NCI-H128 (cell line): ENCODE results near the gene RAPGEF6.
A peak's percentile ranks its signal among the peaks of the same experiment; 100 is the strongest.
"Not testable (repeated sequence)": the region's sequence is repeated elsewhere in the genome, so short reads cannot be mapped to it uniquely, and the experiment has no call there.

Source experiments
- DNase-seq: peaks from one replicate; lab custom pipeline; 2025; ENCODE audit not compliant: unreplicated experiment; lab: John Stamatoyannopoulos, UW

The RAPGEF6 gene

DNA sequence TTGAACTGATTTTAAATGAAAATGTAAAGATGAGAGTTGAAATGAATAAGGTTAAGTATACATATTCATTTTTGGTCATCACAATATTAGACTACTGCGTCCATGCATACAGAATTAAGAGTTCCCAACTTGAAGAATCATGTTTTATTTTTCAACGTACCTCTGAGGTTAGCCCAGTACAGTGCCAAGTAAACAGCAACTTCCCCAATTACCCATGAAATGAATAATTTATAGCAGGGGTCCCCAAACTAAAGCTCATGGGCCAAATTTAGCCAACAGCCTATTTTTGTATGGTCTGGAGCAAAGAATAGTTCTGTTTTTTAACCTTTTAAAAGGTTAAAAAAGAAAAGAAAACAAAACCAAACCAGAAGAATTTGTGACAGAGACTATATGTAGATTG is 203.2 kb downstream of the RAPGEF6 start:
- DNase-seq = no peak

DNA sequence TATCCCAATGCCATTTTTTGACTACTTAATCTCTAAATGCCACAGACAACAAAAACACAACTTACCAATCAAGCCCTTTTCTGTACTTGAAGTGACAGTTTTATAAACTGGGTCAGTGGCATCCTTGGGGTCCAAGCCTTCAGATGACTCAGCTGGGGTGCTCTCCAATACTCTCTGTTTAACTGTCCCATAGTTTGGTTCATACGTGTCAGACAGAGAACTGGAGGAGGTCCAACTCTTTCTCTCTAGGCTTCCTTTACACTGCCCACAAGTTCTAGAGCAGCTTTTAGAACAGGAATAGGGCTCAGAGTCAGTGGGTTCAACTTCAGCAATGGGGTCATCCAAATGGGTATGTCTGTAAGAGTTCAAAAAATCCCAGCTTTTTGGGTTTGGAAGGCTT is 204.2 kb downstream of the RAPGEF6 start:
- DNase-seq = no peak

DNA sequence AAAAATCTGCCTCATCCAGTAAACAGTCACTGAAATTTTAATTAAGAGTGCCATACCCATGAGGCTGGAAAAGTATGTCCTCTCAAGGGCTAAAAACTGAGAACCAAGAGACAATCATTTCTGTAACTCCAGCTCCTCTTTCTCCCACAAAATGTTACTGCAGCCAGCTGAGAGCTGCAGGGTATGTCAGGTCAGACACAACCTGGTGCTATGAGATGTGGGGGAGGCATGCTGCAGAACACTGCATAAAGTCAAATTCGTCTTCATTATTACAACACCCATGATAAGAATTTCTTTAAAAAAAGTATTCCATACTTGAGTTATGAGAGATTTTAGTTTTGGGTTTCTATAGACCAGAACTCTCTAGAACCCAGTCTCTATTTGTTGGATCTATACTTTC is 209.0 kb downstream of the RAPGEF6 start:
- DNase-seq = no peak

- no peak for DNase-seq
These were observed 212.0 kb downstream of the RAPGEF6 start for GRCh38 chr5:131423056-131423455.

DNA sequence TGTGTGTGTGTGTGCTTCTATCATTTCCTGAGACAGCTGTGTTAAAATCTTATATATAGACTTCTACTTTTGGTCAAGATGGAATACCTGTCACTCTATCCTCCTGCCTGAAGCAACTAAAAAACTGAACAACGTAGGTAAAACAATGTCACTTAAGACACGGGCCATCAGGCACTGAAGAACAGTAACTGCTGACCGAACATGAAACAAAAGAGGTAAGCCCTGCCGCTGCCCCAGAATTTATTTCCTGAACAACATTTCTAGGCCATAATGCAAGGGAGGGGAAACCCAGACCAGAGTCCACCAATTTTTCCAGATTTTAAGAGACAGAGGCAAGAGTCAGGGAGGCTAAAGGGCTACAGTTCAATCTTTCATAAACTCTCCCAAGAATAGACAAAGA is 215.2 kb downstream of the RAPGEF6 start:
- DNase-seq = no peak

DNA sequence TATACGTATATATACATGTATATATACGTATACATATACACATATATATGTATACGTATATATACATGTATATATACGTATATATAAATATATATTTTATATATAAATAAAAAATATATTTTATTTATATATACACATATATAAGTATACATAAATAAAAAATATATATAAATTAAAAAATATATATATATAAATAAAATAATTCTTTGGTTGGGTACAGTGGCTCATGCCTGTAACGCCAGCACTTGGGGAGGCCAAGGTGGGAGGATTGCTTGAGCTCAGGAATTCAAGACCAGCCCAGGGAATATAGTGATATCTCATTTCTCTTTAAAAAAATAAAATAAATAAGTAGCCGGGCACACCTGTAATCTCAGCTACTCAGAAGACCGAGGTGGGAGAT is 216.2 kb downstream of the RAPGEF6 start:
- no peak for DNase-seq

- DNase-seq = peak; percentile 9
These were observed 217.7 kb downstream of the RAPGEF6 start for GRCh38 chr5:131417240-131417869.

GRCh38 chr5:131416729-131417128 is 218.3 kb downstream of the RAPGEF6 start:
- DNase-seq = no peak

DNA sequence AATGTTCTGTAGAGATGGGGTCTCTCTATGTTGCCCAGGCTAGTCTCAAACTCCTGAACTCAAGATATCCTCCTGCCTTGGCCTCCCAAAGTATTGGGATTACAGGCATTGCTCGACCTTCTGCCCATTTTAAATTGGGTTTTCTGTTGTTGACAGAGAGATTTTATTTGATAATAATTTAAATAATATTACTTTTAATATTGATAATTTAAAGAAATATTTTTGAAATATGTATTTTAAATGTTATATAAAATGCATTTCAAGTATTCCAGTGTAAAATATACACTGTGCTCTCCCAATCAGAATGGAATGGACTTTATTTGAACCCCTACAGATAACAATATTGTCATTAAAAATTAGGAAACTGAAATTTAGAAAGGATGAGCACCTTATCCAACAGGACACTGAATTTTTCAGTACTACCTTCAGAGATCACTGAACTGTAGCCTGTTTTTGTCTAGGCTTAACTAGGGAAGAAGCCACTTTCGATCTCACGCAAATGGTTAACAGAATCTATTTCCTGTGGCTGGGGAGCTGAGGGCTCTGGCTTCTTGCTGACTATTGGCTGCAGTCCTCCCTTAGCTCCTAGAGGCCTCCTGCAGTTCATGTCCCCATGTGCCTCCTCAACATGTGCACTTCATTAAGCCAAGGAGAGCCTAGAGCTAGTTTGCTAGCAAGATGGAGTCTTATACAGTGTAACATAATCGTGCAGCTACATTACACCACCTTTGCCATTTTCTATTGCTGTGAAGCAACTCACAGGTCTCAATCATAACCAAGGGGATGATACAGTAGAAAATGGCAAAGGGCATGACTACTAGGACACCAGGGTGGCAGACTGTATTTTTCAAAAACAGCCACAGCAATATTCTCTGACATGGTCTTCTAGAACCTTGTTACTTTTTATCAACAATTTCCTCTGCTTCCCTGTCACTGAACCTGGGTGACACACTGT is 221.1 kb downstream of the RAPGEF6 start:
- DNase-seq = no peak

DNA sequence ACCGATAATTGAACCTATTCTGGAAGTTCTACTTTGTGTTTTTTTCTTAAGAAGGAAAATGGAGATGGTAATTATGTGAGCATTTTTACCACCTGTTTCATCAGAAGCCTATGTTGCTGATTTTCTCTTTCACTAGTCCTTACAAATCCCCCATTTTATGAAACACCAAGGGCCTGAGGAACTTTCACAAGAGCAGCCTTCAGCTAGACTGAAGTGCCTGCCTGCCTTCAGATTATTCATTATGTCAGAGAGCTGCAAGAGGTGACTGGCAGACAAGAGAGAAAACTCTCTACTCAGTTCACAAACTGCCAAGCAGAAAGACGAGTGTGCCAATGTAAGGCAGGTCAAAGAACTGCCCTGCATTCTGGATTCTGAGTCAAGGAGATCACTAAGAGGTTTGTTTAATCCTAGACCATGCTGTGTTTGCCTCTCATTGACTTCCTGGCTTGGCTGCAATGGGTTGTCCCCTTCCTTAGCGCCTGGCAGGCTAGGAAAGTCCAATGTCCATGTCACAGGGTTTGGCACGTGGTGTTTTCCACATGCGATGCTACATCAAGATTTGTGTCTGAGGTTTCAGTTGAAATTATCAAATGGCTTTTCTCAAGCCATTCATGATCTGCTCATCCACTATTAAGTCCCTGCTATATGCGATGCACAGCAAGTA is 227.9 kb downstream of the RAPGEF6 start:
- DNase-seq = no peak

DNA sequence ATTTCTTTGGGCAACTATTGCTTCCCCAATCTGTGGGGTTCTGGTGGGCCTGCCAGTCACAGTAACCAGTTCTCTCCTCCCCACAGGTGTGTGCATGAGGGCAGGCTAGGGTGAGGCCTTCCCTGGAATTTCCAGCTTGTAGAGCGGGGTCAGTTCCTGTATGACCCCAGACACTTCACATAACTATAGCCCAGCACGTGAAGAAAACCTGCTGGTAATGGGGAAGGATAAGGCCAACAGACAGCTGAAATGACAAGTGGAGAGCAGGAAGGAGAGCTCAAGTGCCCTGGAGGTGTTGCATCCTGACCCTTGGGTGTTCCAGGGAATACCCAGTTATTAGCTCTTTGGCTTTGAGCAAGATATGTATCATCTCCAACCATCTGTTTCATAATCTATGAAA is 229.0 kb downstream of the RAPGEF6 start:
- DNase-seq = no peak

DNA sequence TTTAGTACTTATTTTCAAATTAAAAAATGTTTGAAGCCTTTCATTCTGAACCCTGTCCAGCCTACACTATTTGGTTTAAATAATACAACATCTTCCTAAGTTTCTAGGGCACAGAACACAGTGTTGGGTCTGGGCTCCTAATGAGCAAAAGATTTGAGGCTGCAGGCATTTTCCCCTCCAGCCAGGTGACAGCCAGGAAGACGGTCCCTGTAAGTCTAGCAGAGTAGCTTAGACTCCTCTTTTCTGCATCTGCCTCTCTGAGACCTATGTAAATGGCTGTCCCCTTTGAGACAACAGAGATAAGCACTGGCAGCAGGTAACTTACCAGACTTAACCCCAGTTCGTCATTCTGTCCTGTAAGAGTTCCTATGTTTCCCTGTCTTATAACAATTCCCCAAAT is 229.4 kb downstream of the RAPGEF6 start:
- DNase-seq = no peak

DNA sequence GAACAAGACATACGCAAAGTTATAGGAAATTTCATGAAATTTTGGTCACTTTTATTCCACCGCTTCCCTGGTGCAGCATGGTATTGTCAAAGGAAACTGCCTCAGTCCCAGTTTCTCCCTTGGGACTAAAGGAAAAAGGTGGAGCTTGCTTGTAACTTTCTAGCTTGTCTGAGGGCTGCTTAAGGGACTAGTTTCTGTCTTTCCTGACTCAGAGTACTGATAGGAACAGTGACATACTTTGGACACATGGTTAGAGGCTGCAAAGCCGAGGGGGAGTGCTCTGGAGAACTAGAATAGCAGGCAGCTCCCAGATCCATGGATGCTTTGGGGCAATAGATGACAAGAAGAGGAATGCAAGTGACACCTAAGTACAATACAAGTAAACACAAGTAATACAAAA is 234.4 kb downstream of the RAPGEF6 start:
- no peak for DNase-seq

DNA sequence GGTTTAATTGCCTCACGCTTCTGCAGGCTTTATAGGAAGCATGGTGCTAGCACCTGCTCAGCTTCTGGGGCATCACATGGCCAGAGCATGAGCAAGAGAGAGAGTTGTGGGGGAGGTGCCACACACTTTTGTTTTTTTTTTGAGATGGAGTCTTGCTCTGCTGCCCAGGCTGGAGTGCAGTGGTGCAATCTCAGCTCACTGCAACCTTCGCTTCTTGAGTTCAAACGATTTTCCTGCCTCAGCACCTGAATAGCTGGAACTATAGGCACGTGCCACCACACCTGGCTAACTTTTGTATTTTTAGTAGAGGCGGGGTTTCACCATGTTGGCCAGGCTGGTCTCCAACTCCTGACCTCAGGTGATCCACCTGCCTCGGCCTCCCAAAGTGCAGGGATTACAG is 236.0 kb downstream of the RAPGEF6 start:
- DNase-seq = not testable (repeated sequence)

- DNase-seq = no peak
These were observed 238.3 kb downstream of the RAPGEF6 start for GRCh38 chr5:131396630-131397273.

- no peak for DNase-seq
These were observed 239.0 kb downstream of the RAPGEF6 start for GRCh38 chr5:131396015-131396414.

DNA sequence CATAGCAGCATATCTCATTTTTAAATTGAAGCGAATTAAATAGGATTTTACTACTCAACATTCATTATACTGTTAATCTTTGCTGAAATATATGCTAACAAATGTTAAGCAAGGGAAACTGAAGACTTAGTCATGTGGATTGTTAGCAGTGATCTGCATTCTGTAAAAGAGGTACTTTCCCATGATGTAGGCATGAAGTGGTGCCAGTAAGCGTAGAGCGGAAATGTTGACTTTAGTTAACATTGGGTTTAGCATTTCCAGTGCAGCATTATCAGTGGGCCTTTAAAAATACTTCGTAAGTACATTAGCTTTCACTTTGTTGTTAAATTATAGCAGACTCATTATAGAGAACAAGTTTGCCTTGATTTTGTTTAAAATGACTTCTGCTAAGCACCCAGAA is 240.9 kb downstream of the RAPGEF6 start:
- no peak for DNase-seq

DNA sequence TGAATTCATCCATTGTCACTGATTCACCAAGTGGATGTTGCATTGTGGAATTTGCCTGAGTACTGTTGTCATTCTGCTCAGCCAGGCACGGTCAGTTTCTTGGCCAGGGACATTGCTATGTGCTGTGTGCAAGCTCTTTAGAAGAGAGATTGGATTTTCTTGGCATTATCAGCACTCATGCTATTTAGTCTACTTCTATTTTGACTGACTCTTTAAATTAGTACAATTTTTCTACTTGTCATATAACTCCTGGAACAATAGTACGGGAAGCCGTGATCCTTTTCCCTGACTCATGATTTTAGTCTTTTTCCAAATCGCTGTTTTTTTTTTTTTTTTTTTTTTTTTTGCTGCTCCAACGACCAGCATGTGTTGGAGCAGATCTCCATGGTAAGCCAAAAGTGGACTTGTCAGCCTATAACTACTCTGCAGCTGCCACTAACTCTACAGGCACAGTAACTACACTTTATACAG is 241.5 kb downstream of the RAPGEF6 start:
- DNase-seq = no peak

- DNase-seq = no peak
These were observed 242.4 kb downstream of the RAPGEF6 start for GRCh38 chr5:131392466-131393095.

DNA sequence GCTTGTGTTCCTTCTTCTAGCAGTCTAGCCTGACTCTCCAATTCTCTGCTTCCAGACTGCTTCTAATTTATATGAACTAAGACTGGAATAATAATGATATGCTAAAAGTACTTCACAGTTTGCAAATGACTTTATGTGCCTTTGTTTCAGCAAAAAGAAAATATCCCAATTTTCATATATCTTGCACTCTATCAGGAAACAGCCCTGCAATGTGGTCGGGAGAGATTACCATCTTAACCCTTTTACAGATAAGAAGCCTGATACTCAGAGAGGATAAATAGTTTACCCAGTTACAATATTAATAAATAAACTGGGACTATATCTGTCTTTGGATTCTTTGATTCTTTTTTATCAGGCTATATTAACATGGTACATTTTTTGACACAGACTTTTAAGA is 245.2 kb downstream of the RAPGEF6 start:
- DNase-seq = no peak
